IPS-NIHi7 (cell line): ENCODE results near the gene DNAH2.
A peak's percentile ranks its signal among the peaks of the same experiment; 100 is the strongest.
"Not testable (repeated sequence)": the region's sequence is repeated elsewhere in the genome, so short reads cannot be mapped to it uniquely, and the experiment has no call there.

ENCODE experiments used
- DNase-seq: peaks from one replicate; pipeline ENCODE4 v3.0.0; 2012; ENCODE audit warnings: mixed read lengths; ENCODE audit errors: extremely low spot score

DNAH2 gene

DNA sequence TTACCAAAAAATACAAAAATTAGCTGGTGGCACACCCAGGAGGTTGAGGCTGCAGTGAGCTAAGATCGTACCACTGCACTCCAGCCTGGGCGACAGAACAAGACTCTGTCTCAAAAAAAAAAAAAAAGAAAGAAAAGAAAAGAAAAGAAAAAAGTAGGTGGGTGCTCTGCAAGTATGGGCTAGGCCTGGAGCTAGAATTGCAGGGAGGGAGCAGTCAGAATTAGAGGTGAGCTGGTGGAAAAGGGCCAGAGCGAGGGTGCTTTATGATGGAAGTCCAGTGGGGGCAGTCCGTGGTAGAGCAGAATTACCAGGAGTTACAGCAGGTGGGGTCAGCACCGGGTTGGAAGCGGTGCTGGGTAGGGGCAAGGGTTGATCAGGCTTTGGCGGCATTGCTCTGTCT is 59.5 kb downstream of the DNAH2 start:
- no peak for DNase-seq

DNA sequence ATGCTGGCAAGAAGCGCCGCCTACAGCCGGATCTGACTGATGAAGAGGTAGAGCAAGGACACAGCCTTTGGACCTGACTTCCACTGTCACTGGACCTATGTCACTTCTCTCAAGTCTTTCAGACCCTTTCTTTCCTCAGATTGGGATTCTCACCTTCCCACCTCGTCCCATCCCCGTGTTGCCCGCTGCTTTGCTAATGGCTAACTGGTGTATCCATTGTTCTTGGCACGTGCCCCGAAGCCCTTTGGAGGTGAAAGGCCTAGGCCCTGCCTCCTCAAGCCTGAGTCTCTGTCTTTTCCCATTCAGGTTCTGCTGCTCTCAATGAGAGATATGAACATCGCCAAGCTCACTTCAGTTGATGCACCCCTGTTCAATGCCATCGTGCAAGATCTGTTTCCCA is 63.2 kb downstream of the DNAH2 start:
- DNase-seq: no peak

DNA sequence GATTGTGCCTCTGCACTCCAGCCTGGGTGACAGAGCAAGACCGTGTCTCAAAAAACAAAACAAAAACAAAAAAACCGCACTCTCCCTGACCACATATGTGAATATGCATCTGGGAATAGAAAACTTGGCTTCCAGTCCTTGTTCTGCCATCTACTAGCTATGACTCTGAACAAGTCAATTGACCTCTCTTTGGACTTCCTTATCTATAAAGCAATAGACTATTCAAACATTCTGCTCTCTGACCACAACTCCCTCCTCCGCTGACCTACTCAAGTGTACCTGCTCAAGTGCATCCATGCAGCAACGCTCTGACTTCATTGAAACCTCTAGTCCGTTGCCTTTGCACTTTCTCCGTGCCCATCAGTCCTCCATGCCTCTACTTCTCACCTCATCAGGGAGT is 63.9 kb downstream of the DNAH2 start:
- DNase-seq: no peak

DNA sequence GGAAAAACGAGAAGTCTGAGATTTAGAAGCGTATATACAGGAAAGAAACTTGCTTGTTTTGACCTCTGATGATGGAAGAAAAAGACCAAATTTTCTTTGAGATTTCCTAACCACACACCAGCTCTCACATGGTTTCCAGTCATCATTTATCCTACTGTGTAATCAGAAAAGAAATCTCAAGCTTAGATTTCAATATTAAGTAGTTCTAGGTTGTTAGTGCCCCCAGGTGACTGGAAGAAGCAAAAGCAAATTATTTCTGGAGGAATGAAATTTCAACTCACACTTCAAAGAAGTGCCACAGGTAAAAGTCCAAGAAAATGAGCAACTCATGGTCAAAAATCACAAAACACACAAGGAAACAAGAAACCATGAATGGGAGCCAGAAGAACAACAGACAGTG is 64.7 kb downstream of the DNAH2 start:
- DNase-seq: no peak

DNA sequence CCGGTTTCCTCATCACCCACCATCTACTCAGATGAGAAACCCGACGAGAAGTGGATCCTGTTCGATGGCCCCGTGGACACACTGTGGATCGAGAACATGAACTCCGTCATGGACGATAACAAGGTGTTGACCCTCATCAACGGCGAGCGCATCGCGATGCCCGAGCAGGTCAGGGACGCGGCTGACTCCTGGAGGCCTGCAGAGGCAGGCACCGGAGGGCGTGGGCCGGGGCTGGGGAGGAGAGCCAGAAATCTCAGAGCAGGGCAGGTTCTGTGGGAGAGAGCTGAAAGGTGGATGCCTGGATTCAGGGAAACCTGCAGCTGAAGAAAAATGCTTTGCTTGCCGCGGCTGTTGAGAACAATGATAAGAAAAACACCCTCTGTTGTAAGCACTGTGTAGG is 69.3 kb downstream of the DNAH2 start:
- DNase-seq: no peak

DNA sequence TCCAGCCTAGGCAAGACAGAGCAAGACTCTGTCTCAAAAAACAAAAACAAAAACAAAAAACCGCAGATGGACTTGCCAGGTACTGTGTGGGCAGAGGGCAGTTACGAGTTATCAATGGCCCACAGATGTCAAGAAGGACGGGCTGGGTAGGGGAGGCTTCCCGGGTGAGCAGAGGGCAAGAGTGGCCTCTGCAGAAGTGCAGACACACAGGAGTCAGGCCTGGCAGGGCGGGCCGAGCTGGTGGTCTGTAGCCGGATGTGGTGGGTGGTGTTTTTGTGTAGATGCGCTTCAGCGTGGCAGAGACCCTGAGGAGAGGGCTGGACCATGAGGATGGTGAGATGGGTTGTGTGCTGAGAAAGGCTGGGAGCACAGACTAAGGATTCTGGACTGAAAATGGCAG is 71.6 kb downstream of the DNAH2 start:
- no peak for DNase-seq

DNA sequence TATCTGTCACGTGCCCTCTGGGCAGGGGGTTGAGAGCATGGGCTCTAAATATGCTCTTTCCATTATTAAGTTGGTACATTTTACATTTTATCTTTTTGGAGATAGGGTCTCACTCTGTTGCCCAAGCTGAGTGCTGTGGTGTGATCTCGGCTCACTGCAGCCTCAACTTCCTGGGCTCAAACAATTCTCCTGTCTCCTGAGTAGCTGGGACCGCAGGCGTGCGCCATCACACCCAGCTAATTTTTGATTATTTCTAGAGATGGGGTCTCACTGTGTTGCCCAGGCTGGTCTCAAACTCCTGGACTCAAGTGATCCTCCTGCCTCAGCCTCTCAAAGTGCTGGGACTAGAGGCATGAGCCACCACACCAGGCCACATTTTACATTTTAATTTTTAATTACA is 72.6 kb downstream of the DNAH2 start:
- DNase-seq: no peak

DNA sequence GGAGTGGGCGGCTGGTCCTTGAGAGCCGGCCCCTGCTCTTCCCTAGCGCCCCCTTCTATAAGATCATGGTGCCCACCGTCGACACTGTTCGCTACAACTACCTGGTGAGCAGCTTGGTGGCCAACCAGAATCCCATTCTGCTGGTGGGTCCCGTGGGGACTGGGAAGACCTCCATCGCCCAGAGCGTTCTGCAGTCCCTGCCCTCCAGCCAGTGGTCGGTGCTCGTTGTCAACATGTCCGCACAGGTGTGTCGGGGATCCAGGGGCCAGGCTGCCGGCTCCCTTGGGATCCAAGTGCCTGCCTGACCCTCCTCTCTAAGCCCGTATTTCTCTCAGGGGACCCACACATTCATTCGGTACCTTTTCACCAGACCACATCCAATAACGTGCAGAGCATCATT is 75.1 kb downstream of the DNAH2 start:
- DNase-seq: no peak

DNA sequence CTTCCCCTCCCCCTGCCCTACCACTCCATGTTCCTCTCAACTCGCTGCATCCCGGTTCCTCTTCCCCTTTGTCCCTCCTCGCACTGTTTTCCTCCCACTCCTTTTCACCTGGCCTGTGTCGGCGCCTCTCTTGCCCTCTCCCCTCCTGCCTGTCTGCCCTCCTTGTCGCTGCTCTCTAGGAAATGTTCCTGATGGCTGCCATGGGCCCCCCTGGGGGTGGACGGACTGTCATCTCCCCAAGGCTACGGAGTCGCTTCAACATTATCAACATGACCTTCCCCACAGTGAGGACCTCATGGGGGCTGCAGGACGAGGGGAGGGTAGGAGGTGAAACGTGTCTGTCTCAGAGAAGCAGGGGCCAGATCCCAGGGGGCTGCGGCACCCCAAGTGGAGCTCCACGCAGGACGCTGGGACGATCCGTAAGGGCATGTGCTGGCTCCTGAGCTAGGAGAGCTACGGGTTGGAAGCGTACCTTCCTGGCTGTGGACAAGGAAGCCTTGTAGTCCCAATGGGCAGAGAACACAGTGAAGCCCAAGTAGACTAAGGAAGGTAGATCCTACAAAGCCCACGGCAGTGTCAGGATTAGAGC is 76.6 kb downstream of the DNAH2 start:
- DNase-seq: peak; percentile 37

DNA sequence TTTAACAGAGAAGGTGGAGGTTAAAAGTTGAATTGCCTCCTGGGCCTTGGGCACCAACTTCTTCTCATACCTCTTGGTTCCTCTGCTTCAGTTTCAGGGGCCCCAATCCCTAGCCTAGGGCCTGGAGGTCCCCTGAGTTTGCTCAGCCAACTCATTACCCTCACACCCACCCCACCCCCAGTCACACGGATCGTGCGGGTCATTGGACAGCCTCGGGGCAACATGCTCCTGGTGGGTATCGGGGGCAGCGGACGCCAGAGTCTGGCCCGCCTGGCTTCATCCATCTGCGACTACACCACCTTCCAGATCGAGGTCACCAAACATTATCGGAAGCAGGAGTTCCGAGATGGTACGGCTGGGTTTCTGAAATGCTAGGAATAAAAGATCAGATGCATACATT is 80.4 kb downstream of the DNAH2 start:
- DNase-seq: no peak

DNA sequence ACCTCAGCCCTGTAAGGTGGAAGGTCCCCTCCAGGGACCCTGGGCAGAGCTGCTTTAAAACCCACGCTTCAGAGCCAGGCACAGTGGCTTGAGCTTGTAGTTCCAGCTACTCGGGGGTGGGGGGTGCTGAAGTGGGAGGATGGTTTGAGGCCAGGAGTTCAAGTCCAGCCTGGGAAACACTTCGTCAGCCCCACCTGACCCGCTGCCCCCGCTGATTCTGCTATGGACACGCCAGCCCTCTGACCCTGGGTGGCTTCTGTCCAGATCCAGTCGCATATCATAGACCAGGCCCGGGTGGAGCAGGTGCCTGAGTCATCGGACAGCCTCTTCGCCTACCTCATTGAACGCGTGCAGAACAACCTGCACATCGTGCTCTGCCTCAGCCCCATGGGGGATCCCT is 81.3 kb downstream of the DNAH2 start:
- no peak for DNase-seq

DNA sequence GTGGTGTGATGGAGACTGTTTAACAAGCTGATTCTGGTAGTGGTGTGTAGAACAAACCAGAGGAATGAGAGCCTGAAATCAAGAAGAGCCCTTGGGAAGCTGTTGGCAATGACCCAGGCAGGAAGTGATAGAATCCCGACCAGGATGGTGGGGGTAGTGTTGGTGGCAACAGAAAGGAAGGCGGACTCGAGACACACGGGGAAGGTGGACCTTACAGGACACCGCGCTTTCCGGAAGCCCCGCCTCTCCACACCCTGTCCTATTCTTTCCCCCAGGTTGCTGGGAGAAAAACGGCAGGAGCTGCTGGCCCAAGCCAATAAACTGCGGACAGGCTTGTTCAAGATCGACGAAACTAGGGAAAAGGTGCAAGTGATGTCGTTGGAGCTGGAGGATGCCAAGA is 86.4 kb downstream of the DNAH2 start:
- peak; percentile 43 for DNase-seq

DNA sequence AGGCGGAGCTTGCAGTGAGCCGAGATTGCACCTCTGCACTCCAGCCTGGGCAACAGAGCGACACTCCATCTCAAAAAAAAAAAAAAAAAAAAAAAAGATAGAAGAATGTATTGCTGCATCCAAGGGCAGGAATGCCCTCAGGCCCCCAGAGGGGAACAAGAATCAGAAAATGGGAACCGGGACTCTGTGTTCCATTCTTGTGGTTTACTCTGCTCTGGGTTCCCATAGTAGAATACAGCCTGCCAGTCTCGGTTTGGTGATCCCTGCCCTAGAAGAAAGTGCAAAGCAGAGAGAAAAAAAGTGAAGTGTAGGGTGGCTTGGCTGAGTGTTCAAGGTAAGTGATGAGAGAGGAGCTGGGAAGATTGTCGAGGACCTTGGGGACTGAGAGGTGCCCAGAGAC is 89.0 kb downstream of the DNAH2 start:
- no peak for DNase-seq

DNA sequence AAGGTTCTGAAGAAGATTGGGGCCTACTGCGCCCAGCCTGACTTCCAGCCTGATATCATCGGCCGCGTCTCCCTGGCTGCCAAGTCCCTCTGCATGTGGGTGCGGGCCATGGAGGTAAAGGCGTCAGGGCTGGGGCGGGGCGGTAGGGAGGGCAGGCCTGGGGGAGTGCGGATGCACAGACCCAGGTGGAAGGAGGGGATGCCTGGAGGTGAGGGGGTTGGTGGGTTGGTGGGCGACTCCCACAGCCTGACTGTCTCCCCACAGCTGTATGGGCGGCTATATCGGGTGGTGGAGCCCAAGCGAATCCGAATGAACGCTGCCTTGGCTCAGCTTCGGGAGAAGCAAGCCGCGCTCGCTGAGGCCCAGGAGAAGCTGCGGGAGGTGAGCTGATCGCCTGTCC is 89.7 kb downstream of the DNAH2 start:
- no peak for DNase-seq

DNA sequence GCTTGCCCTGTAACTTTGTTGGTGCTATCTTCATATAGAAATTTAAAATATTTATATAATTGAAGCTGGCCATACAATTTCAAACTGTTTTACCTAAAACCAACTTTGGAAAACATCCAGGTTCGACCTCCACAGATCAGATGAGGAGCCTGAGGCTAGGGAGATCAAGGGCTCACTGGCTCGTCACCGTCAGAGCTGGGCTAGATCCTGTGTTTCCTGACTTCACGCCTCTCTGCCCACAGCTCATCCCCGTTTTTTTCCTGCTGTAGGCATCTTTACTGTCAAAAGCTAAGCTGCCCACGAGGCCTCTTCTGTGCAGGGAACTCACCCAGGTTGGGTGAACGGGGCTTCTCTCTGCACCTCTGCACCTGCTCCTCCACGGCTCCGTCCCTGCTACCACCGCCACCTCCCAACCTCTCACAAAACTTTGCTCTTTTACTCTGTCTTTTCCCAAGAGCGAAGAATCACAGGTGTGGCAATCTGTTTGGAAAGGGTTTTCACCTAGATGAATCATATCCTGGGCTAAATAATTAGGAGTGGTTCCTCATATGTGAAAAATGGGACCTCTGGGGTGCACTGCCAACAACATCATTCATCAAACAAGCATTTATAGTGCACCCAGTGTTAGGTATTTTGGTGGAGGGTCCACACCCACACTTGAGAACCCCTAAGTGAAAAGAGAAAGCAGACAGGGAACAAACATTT is 91.7 kb downstream of the DNAH2 start:
- DNase-seq: no peak

DNA sequence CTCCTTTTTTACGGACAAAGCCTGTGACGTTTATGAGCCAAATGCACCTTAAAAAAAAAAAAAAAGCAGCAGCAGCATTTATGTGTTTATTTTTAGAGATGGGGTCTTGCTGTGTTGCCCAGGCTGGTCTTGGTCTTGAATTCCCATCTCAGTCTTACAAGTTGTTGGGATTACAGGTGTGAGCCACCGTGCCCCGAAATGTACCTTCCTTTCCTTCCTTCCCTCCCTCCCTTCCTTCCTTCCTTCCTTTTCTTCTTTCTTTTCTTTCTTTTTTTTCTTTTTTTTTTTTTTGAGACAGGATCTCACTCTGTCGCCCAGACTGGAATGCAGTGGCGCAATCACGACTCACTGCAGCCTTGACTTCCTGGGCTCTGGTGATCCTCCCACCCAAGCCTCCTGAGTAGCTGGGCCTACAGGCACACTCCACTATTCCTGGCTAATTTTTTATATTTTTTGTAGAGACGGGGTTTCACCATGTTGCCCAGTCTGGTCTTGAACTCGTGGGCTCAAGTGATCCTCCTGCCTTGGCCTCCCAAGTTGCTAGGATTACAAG is 92.3 kb downstream of the DNAH2 start:
- not testable (repeated sequence) for DNase-seq

DNA sequence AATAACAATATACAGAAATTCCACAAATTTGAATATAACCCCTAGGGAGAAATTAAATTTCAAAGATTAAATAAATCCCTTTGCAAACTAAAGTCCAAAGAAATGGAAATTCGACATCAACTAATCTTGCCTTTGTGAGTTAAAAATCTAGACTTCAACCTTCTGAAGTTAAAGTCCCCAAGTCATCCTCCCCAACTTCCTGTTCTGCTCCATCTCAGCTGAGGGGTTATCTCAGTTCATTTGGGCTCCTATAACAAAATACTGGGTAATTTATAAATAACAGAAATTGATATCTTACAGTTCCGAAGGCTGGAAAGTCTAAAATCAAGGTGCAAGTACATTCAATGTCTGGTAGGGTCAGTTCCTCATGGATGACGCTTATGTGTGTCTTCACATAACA is 93.7 kb downstream of the DNAH2 start:
- no peak for DNase-seq

DNA sequence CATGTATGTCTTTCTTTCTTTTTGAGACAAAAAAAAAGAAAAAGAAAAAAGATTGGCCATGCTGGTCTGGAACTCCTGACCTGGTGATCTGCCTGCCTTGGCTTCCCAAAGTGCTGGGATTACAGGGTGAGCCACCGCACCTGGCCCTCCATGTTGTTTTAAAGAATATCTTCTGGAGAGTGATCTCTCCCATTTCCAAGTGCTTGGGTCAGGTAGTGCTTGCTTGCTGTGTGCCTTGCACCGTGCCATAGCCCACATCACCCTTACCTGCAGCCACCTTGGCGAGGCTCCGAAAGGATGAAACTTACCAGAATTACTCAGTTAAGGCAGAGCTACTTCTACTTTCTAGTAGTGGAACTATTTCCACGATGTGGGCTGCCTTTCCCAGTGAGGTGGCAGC is 97.4 kb downstream of the DNAH2 start:
- DNase-seq: no peak

DNA sequence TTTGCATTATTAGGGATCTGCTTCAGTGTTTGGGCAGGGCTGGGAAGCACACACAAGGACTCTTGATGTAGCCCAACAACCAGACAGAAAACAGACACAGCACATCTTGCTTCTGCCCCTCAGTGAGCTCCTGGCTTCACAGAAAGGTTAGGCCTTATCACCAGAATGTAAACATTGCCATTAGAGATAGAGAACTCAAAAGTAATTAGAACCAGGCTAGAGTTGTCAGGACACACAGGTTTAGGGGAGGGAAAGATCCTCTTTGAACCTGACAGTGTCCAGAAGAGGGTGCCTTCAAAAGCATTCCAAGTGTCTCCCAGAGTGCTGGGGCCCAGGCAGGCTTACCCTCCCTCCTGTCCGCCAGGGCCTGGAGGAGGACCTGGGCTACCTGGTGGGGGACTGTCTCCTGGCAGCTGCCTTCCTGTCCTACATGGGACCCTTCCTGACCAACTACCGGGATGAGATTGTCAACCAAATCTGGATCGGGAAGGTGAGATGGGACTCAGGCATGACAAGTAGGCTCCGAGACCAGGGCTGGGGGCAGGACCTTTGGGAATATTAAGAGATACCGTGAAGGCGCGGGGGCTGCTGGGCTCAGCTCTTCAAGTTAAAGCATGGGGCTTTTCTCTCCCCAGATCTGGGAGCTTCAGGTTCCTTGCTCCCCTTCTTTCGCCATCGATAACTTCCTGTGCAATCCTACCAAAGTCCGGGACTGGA is 99.5 kb downstream of the DNAH2 start:
- DNase-seq: no peak

DNA sequence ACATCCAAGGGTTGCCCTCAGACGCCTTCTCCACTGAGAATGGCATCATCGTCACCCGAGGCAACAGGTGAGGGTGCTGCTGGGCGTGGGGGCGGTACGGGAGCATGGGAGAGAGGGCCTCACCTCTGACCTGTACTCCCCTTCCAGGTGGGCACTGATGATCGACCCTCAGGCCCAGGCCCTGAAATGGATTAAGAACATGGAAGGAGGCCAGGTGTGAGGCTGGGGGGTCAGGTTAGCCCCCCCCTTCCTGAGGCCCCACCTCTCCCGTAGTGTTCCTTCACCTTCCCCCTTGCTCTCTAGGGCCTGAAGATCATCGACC is 100.1 kb downstream of the DNAH2 start:
- DNase-seq: no peak

DNA sequence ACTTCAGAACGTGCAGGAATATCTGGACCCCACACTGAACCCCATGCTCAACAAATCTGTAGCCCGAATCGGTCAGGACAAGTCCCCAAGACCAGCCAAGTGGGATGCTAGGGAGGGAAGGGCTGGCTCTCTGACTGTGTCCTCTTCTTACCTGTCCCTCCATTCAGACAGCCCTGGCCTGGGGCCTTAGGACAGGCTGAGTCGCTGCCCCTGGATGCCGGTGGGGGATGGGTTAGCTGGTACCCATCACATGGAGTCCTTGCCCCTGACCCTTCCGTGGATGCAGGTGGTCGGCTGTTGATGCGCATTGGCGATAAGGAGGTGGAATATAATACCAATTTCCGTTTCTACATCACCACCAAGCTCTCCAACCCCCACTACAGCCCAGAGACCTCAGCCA is 100.5 kb downstream of the DNAH2 start:
- DNase-seq: no peak

DNA sequence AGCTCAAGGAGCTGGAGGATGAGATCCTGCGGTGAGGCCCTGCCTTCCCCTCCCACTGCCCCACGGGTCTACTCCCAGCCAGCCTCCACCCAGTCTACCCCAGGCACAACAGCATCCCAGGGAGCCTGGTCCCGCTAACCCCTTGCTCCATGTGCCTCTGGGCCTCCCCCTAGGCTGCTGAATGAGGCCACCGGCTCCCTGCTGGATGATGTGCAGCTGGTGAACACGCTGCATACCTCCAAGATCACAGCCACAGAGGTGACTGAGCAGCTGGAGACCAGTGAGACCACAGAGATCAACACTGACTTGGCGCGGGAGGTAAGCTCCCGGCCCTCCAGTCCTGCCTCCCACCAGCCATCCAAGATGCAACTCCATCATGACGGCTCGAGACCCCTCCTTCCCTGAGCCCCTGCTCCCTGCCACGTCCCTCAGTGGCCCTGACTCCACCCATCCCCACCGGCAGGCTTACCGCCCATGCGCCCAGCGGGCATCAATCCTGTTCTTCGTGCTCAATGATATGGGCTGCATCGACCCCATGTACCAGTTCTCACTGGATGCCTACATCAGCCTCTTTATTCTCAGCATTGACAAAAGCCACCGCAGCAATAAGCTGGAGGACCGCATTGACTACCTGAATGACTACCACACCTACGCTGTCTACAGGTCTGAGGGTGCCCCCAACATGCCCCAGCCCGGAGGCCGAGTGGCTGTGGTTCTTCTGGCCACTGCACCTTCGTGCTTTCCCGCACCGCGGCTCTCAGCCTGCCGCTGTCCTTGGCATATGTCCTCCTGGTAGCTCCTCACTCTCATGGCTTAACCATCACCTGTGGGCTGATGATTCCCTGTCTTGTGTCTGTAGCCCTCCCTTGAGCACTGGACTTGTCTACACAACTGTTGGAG is 101.5 kb downstream of the DNAH2 start:
- no peak for DNase-seq
